Esophagus muscularis mucosa (tissue), 3 donors: ENCODE results near the gene ACTN4.

Experiments used
- POLR2A ChIP-seq: fragments of 450-650 bp; IDR thresholded peaks from one replicate; pipeline ENCODE4 v1.6.1; 2017; ENCODE audit warnings: antibody characterized with exemption, moderate library complexity, mild to moderate bottlenecking, low read depth
- TF ChIP-seq, protein P1 (sequence below), 3 experiments: fragments of 200-600 bp in 2 of 3; fragments of 450-650 bp in 1 of 3; sonication (generic) in 2 of 3; IDR thresholded peaks; one replicate each; pipeline ENCODE4 v1.5.1; 2017 to 2019; ENCODE audit warnings: antibody characterized with exemption in 3 of 3, mild to moderate bottlenecking in 2 of 3, moderate library complexity in 1 of 3

GRCh38 chr19:38664503-38665211 lies 17.2 kb downstream of the ACTN4 start:
- TF ChIP-seq, protein P1, sequence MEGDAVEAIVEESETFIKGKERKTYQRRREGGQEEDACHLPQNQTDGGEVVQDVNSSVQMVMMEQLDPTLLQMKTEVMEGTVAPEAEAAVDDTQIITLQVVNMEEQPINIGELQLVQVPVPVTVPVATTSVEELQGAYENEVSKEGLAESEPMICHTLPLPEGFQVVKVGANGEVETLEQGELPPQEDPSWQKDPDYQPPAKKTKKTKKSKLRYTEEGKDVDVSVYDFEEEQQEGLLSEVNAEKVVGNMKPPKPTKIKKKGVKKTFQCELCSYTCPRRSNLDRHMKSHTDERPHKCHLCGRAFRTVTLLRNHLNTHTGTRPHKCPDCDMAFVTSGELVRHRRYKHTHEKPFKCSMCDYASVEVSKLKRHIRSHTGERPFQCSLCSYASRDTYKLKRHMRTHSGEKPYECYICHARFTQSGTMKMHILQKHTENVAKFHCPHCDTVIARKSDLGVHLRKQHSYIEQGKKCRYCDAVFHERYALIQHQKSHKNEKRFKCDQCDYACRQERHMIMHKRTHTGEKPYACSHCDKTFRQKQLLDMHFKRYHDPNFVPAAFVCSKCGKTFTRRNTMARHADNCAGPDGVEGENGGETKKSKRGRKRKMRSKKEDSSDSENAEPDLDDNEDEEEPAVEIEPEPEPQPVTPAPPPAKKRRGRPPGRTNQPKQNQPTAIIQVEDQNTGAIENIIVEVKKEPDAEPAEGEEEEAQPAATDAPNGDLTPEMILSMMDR (IDR thresholded peaks at IDR 0.05) = no peak
- no peak for TF ChIP-seq POLR2A
